Mesodermal cell (in vitro differentiated cells): Measurements from ENCODE around the gene ALK.
"Not testable (repeated sequence)": the region's sequence is repeated elsewhere in the genome, so short reads cannot be mapped to it uniquely, and the experiment has no call there.

Experiments used
- H3K27ac ChIP-seq: 2 replicates; pipeline ENCODE4 v1.7.0; 2013; ENCODE audit warnings: mild to moderate bottlenecking, low read depth, low read length, moderate library complexity; ENCODE audit not compliant: severe bottlenecking
- H3K36me3 ChIP-seq: 2 replicates; pipeline ENCODE4 v1.7.1; 2013; ENCODE audit warnings: mild to moderate bottlenecking, low read length, moderate library complexity; ENCODE audit not compliant: control insufficient read depth, insufficient read depth
- H3K4me1 ChIP-seq: one replicate; pipeline ENCODE4 v1.7.1; 2013; ENCODE audit warnings: mild to moderate bottlenecking, low read length; ENCODE audit not compliant: insufficient read depth, control insufficient read depth, poor library complexity, severe bottlenecking
- H3K4me3 ChIP-seq: 2 replicates; pipeline ENCODE4 v1.7.0; 2013; ENCODE audit warnings: low read length, control low read depth, mild to moderate bottlenecking; ENCODE audit not compliant: insufficient read depth, poor library complexity, severe bottlenecking; ENCODE audit errors: extremely low read depth
- H3K9me3 ChIP-seq: 2 replicates; pipeline ENCODE4 v1.7.1; 2013; ENCODE audit warnings: mild to moderate bottlenecking, low read length, moderate library complexity; ENCODE audit not compliant: control insufficient read depth
- WGBS, 2 experiments: methylation state at CpG; one replicate each; pipeline ENCODE4 v1.1.5; 2013; ENCODE audit warnings: missing lambda C conversion rate in 2 of 2; ENCODE audit not compliant: insufficient coverage in 2 of 2; 5-methylcytosine and 5-hydroxymethylcytosine counted together

Gene ALK

GRCh38 chr2:29261003-29261402, 660.4 kb downstream of the ALK start:
- no peak overlapping the region for H3K27ac ChIP-seq
- no peaks in the 10 kb centered on the region for H3K4me1 ChIP-seq
- no peaks in the 10 kb centered on the region for H3K9me3 ChIP-seq
- no peaks in the 10 kb centered on the region for H3K36me3 ChIP-seq
- 85 to 90% methylated on average over 3 of the region's 3 CpGs for WGBS, 2 experiments
- H3K4me3 ChIP-seq: no peak overlapping the region

- no peaks in the 10 kb centered on the region for H3K36me3 ChIP-seq
- WGBS, 2 experiments: 66 to 87% methylated on average over 3 of the region's 6 CpGs
- no peaks in the 10 kb centered on the region for H3K9me3 ChIP-seq
- no peaks in the 10 kb centered on the region for H3K4me1 ChIP-seq
- H3K27ac ChIP-seq: no peak overlapping the region
- H3K4me3 ChIP-seq: no peak overlapping the region
These were observed 661.1 kb downstream of the ALK start for GRCh38 chr2:29260142-29260772.

GRCh38 chr2:29259221-29259620, 662.2 kb downstream of the ALK start:
- WGBS, 2 experiments: no CpG with 5 or more reads among the region's 4 CpGs
- Histone ChIP-seq H3K4me3 (no peak overlapping the region), H3K27ac (no peak overlapping the region), H3K9me3 (no peaks in the 10 kb centered on the region), H3K36me3 (no peaks in the 10 kb centered on the region), H3K4me1 (no peaks in the 10 kb centered on the region)

- WGBS, 2 experiments: 71 to 86% methylated on average over 1 of the region's 2 CpGs
- Histone ChIP-seq H3K27ac (no peak overlapping the region), H3K9me3 (no peaks in the 10 kb centered on the region), H3K4me3 (no peak overlapping the region), H3K36me3 (no peaks in the 10 kb centered on the region), H3K4me1 (no peaks in the 10 kb centered on the region)
These were observed 666.4 kb downstream of the ALK start for GRCh38 chr2:29255004-29255403.

- WGBS, 2 experiments: 100% methylated on average over 1 of the region's 4 CpGs; no CpG with 5 or more reads in 1 of the 2 experiments
These were observed 667.7 kb downstream of the ALK start for GRCh38 chr2:29253495-29254275.

GRCh38 chr2:29253026-29253425, 668.4 kb downstream of the ALK start:
- Histone ChIP-seq H3K9me3 (no peaks in the 10 kb centered on the region), H3K27ac (no peak overlapping the region), H3K36me3 (no peaks in the 10 kb centered on the region), H3K4me1 (no peaks in the 10 kb centered on the region), H3K4me3 (no peak overlapping the region)
- 90% methylated on average over 3 of the region's 3 CpGs; no CpG with 5 or more reads in 1 of the 2 experiments for WGBS, 2 experiments

More at GRCh38 chr2:29253495-29254275, 667.7 kb downstream of the ALK start:
- not testable (repeated sequence) for H3K27ac ChIP-seq, H3K4me1 ChIP-seq, H3K9me3 ChIP-seq, H3K36me3 ChIP-seq, H3K4me3 ChIP-seq

GRCh38 chr2:29251406-29251805, 670.0 kb downstream of the ALK start:
- Histone ChIP-seq H3K27ac (no peak overlapping the region), H3K4me3 (no peak overlapping the region), H3K4me1 (no peaks in the 10 kb centered on the region), H3K36me3 (no peaks in the 10 kb centered on the region), H3K9me3 (no peaks in the 10 kb centered on the region)
- 94 to 100% methylated on average over 4 to 5 of the region's 5 CpGs for WGBS, 2 experiments

GRCh38 chr2:29250977-29251376, 670.4 kb downstream of the ALK start:
- Histone ChIP-seq H3K4me1 (no peaks in the 10 kb centered on the region), H3K27ac (no peak overlapping the region), H3K4me3 (no peak overlapping the region), H3K9me3 (no peaks in the 10 kb centered on the region), H3K36me3 (no peaks in the 10 kb centered on the region)
- WGBS, 2 experiments: 92 to 96% methylated on average over 6 to 7 of the region's 7 CpGs

GRCh38 chr2:29249666-29250253, 671.6 kb downstream of the ALK start:
- WGBS, 2 experiments: 85 to 93% methylated on average over 8 of the region's 11 CpGs

GRCh38 chr2:29247336-29247914, 674.0 kb downstream of the ALK start:
- no peak overlapping the region for H3K4me3 ChIP-seq
- 92 to 97% methylated on average over 2 to 5 of the region's 7 CpGs for WGBS, 2 experiments
- no peaks in the 10 kb centered on the region for H3K4me1 ChIP-seq
- no peaks in the 10 kb centered on the region for H3K9me3 ChIP-seq
- no peak overlapping the region for H3K27ac ChIP-seq
- no peaks in the 10 kb centered on the region for H3K36me3 ChIP-seq

More at GRCh38 chr2:29249666-29250253, 671.6 kb downstream of the ALK start:
- H3K27ac ChIP-seq: no peak overlapping the region
- no peaks in the 10 kb centered on the region for H3K9me3 ChIP-seq
- no peaks in the 10 kb centered on the region for H3K36me3 ChIP-seq
- no peaks in the 10 kb centered on the region for H3K4me1 ChIP-seq
- no peak overlapping the region for H3K4me3 ChIP-seq
